Neural progenitor cell (in vitro differentiated cells): Measurements from ENCODE around the gene AJAP1. TPM values are rescaled to one million over a fixed set of nuclear protein-coding genes. Genes with fewer than 3 reads are reported as not detected.

Experiments used
- DNase-seq: peaks from one replicate; pipeline ENCODE4 v3.0.0-alpha.2; 2016; ENCODE audit warnings: low spot score
- H2AFZ ChIP-seq: fragments of 200-600 bp; sonication (generic); replicated peaks from 2 replicates; pipeline ENCODE4 v1.6.1; 2016; ENCODE audit warnings: antibody characterized with exemption
- H3F3A ChIP-seq: fragments of 200-600 bp; sonication (generic); 2 replicates; pipeline ENCODE4 v1.6.1; 2016; ENCODE audit warnings: antibody characterized with exemption, low read depth
- H3K27ac ChIP-seq: fragments of 200-600 bp; sonication (generic); 2 replicates; pipeline ENCODE4 v1.5.1; 2016; ENCODE audit warnings: mild to moderate bottlenecking
- H3K27me3 ChIP-seq: fragments of 200-600 bp; sonication (generic); 2 replicates; pipeline ENCODE4 v1.6.1; 2016; ENCODE audit warnings: mild to moderate bottlenecking, moderate library complexity
- H3K36me3 ChIP-seq: fragments of 200-600 bp; sonication (generic); 2 replicates; pipeline ENCODE4 v1.5.1; 2016
- H3K4me1 ChIP-seq: fragments of 200-600 bp; sonication (generic); 2 replicates; pipeline ENCODE4 v1.6.1; 2016; ENCODE audit warnings: mixed run types
- H3K4me2 ChIP-seq: fragments of 200-600 bp; sonication (generic); 2 replicates; pipeline ENCODE4 v1.6.1; 2016
- H3K4me3 ChIP-seq: fragments of 200-600 bp; sonication (generic); 2 replicates; pipeline ENCODE4 v1.5.1; 2016
- H3K79me2 ChIP-seq: fragments of 200-600 bp; sonication (generic); 2 replicates; pipeline ENCODE4 v1.6.1; 2016; ENCODE audit warnings: low read depth
- H3K9ac ChIP-seq: fragments of 200-600 bp; sonication (generic); 2 replicates; pipeline ENCODE4 v1.6.1; 2016
- H3K9me3 ChIP-seq: fragments of 200-600 bp; sonication (generic); 2 replicates; pipeline ENCODE4 v1.5.1; 2016; ENCODE audit warnings: low read depth
- H4K20me1 ChIP-seq: fragments of 200-600 bp; sonication (generic); 2 replicates; pipeline ENCODE4 v1.6.1; 2016; ENCODE audit warnings: low read depth
- H3K27ac Mint-ChIP-seq: 3 replicates; pipeline ENCODE4 v1.8.0; 2021; ENCODE audit warnings: mixed read lengths
- H3K27me3 Mint-ChIP-seq: 2 replicates; pipeline ENCODE4 v1.8.0; 2022; ENCODE audit warnings: low read depth, mild to moderate bottlenecking, inconsistent platforms, moderate library complexity, mixed read lengths; ENCODE audit not compliant: insufficient read depth
- H3K36me3 Mint-ChIP-seq: 3 replicates; pipeline ENCODE4 v1.8.0; 2021; ENCODE audit warnings: mixed read lengths
- H3K4me1 Mint-ChIP-seq: 3 replicates; pipeline ENCODE4 v1.8.0; 2021; ENCODE audit warnings: mixed read lengths
- H3K4me3 Mint-ChIP-seq: 3 replicates; pipeline ENCODE4 v1.8.0; 2021; ENCODE audit warnings: mild to moderate bottlenecking, moderate library complexity, mixed read lengths
- H3K9me3 Mint-ChIP-seq: 3 replicates; pipeline ENCODE4 v1.8.0; 2020; ENCODE audit warnings: mixed read lengths
- CTCF ChIP-seq: fragments of 200-600 bp; sonication (generic); IDR thresholded peaks from 2 replicates; pipeline ENCODE4 v1.5.1; 2017; ENCODE audit warnings: antibody characterized with exemption, mild to moderate bottlenecking
- EZH2 ChIP-seq: fragments of 200-600 bp; sonication (generic); IDR thresholded peaks from 2 replicates; pipeline ENCODE4 v1.6.1; 2017; ENCODE audit warnings: antibody characterized with exemption, mild to moderate bottlenecking, moderate library complexity
- EZH2phosphoT487 ChIP-seq: fragments of 200-600 bp; sonication (generic); IDR thresholded peaks from 2 replicates; pipeline ENCODE4 v1.6.1; 2017; ENCODE audit warnings: antibody characterized with exemption
- total RNA-seq: library from RNA; depleted of rRNA; stranded (reverse); fragments of >200 nt; gene quantifications from 2 replicates; pipeline ENCODE4 v1.2.3, GENCODE V29; 2015; ENCODE audit warnings: low replicate concordance

The AJAP1 gene
- total RNA-seq, 1 donor from 2014 or later = 0.21 TPM

- H3K27ac Mint-ChIP-seq = no peak overlapping the region
- Histone ChIP-seq H3F3A (no peaks in the 10 kb centered on the region), H3K4me1 (peaks cover 6% of the 10 kb centered on the region), H2AFZ (no peak overlapping the region), H3K9ac (no peak overlapping the region), H3K4me3 (no peak overlapping the region), H3K4me2 (no peak overlapping the region), H3K9me3 (no peaks in the 10 kb centered on the region), H3K27me3 (no peaks in the 10 kb centered on the region), H3K27ac (no peak overlapping the region), H3K36me3 (no peaks in the 10 kb centered on the region), H3K79me2 (no peaks in the 10 kb centered on the region), H4K20me1 (no peaks in the 10 kb centered on the region)
- no peak overlapping the region for H3K4me3 Mint-ChIP-seq
- no peak for DNase-seq
- H3K36me3 Mint-ChIP-seq = peaks cover 10% of the 10 kb centered on the region
- peaks cover 15% of the 10 kb centered on the region for H3K4me1 Mint-ChIP-seq
- H3K9me3 Mint-ChIP-seq = no peaks in the 10 kb centered on the region
- H3K27me3 Mint-ChIP-seq = peaks cover 9% of the 10 kb centered on the region
- TF ChIP-seq CTCF = no peak
- TF ChIP-seq EZH2phosphoT487 = no peak
- no peak for TF ChIP-seq EZH2
Measured at GRCh38 chr1:4772294-4773010, 118.0 kb downstream of the AJAP1 start.

GRCh38 chr1:4773226-4773625, 118.8 kb downstream of the AJAP1 start:
- Histone ChIP-seq H3K4me3 (no peak overlapping the region), H3K36me3 (no peaks in the 10 kb centered on the region), H3K9me3 (no peaks in the 10 kb centered on the region), H3K4me1 (peaks cover 6% of the 10 kb centered on the region), H3F3A (no peaks in the 10 kb centered on the region), H3K4me2 (no peak overlapping the region), H3K9ac (no peak overlapping the region), H4K20me1 (no peaks in the 10 kb centered on the region), H3K79me2 (no peaks in the 10 kb centered on the region), H3K27ac (no peak overlapping the region), H3K27me3 (no peaks in the 10 kb centered on the region), H2AFZ (no peak overlapping the region)
- Mint-ChIP-seq H3K4me3 (no peak overlapping the region), H3K27ac (peak overlapping the region; percentile 38), H3K4me1 (peaks cover 15% of the 10 kb centered on the region), H3K9me3 (no peaks in the 10 kb centered on the region), H3K27me3 (peaks cover 9% of the 10 kb centered on the region), H3K36me3 (peaks cover 10% of the 10 kb centered on the region)
- DNase-seq = no peak
- TF ChIP-seq CTCF (no peak), EZH2phosphoT487 (no peak), EZH2 (no peak)

- Histone ChIP-seq H3K79me2 (no peaks in the 10 kb centered on the region), H3K4me2 (no peak overlapping the region), H3F3A (no peaks in the 10 kb centered on the region), H3K4me3 (no peak overlapping the region), H2AFZ (no peak overlapping the region), H3K36me3 (no peaks in the 10 kb centered on the region), H3K27ac (no peak overlapping the region), H3K27me3 (no peaks in the 10 kb centered on the region), H4K20me1 (no peaks in the 10 kb centered on the region), H3K9ac (no peak overlapping the region), H3K9me3 (no peaks in the 10 kb centered on the region), H3K4me1 (peaks cover 6% of the 10 kb centered on the region)
- Mint-ChIP-seq H3K9me3 (no peaks in the 10 kb centered on the region), H3K4me3 (no peak overlapping the region), H3K4me1 (peaks cover 23% of the 10 kb centered on the region), H3K27ac (no peak overlapping the region), H3K36me3 (peaks cover 10% of the 10 kb centered on the region), H3K27me3 (peaks cover 3% of the 10 kb centered on the region)
- no peak for DNase-seq
- TF ChIP-seq EZH2 (no peak), EZH2phosphoT487 (no peak), CTCF (no peak)
Measured at GRCh38 chr1:4775506-4775905, 121.1 kb downstream of the AJAP1 start.
